ENCODE measurements around the gene ZNF554. TPM values are rescaled to one million over a fixed set of nuclear protein-coding genes. Genes with fewer than 3 reads are reported as not detected.

Gene ZNF554
- total RNA-seq, 1 experiment from 2014 or later: 5.9 TPM

DNA sequence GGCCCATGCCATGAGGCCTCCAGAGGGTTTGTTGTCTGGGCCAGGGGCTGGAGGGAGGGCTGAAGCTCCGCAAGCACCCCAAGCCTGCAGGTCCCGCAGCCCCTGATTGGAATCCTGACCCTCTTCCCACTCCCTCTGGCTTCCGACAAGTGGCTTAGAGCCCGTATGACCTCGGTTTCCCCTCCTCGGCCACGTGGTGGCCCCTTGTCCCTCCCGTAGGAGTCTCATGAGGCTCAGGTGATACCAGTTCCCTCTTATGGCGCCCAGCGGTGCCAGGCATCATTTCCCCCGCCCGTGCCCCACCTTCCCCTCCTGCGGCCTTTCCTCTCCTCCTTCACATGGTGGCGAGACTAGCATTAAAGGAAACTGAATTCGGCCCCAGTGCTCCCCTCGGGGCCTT lies 28.2 kb upstream of the ZNF554 start:
- H3K9ac ChIP-seq (ENCODE audit: extremely low read depth, insufficient read length, low read length): no peak overlapping the region
- no peak overlapping the region for H2BK120ac ChIP-seq (ENCODE audit: low read depth, low read length, poor library complexity, severe bottlenecking)
- H4K5ac ChIP-seq (ENCODE audit: insufficient read length, low read depth, low read length): no peak overlapping the region
- no peak overlapping the region for H3K56ac ChIP-seq (ENCODE audit: insufficient read length, low read depth, low read length)
- Mint-ChIP-seq H3K4me3 (no peak overlapping the region), H3K27ac (no peak overlapping the region), H3K36me3 (ENCODE audit: insufficient read depth in 1 of 3, low read depth in 3 of 3) (peaks cover 43 to 81% (median 78%) of the 10 kb centered on the region in 3 experiments), H3K9me3 (no peaks in the 10 kb centered on the region), H3K4me1 (peaks cover 4 to 11% of the 10 kb centered on the region in 2 experiments; a peak in 3 of 4 replicates), H3K27me3 (ENCODE audit: low read depth) (no peaks in the 10 kb centered on the region)
- no peak overlapping the region for H3K18ac ChIP-seq (ENCODE audit: insufficient read length, low read depth, low read length)
- no peak overlapping the region for H2BK5ac ChIP-seq (ENCODE audit: insufficient read length, low read length)
- H4K8ac ChIP-seq (replicated peaks; ENCODE audit: insufficient read length, low read depth, low read length): no peak overlapping the region
- H2BK20ac ChIP-seq (ENCODE audit: low read depth, low read length, poor library complexity, severe bottlenecking): no peak overlapping the region
- H3K4ac ChIP-seq (ENCODE audit: low read depth, low read length): no peak overlapping the region
- no peaks in the 10 kb centered on the region for H3K27me3 ChIP-seq (ENCODE audit: insufficient read depth, low read length)
- H3K4me2 ChIP-seq (ENCODE audit: insufficient read depth, insufficient read length, low read length): no peak overlapping the region
- no peak overlapping the region for H3K23ac ChIP-seq (ENCODE audit: insufficient read length, low read depth, low read length)
- no peak overlapping the region for H3K14ac ChIP-seq (ENCODE audit: insufficient read depth, low read length)
- H2AK5ac ChIP-seq (ENCODE audit: insufficient read length, low read length): no peak overlapping the region
- H3K23me2 ChIP-seq (ENCODE audit: insufficient read length, low read depth, low read length, poor library complexity, severe bottlenecking): no peaks in the 10 kb centered on the region
- no peaks in the 10 kb centered on the region for H3K4me1 ChIP-seq (ENCODE audit: insufficient read depth, low read length)
- no peak overlapping the region for H2AFZ ChIP-seq (ENCODE audit: low read length)
- WGBS (ENCODE audit: extremely low coverage, insufficient read length, low lambda C conversion rate): no CpG with 5 or more reads among the region's 16 CpGs
- no peak for DNase-seq
- no peak overlapping the region for H2BK15ac ChIP-seq (ENCODE audit: low read depth, low read length)
- H4K20me1 ChIP-seq (ENCODE audit: control insufficient read depth, insufficient read depth, insufficient read length): no peaks in the 10 kb centered on the region
- H3K9me3 ChIP-seq (ENCODE audit: control insufficient read depth, low read depth, low read length): no peaks in the 10 kb centered on the region
- peaks cover 7% of the 10 kb centered on the region; the same call in 1 of the 2 replicates for H3K79me2 ChIP-seq (ENCODE audit: insufficient read depth, low read length)
- H3T11ph ChIP-seq (ENCODE audit: low read length): no peak overlapping the region
- no peak overlapping the region for H4K91ac ChIP-seq (ENCODE audit: insufficient read length, low read depth, low read length)
- TF ChIP-seq, protein P1, sequence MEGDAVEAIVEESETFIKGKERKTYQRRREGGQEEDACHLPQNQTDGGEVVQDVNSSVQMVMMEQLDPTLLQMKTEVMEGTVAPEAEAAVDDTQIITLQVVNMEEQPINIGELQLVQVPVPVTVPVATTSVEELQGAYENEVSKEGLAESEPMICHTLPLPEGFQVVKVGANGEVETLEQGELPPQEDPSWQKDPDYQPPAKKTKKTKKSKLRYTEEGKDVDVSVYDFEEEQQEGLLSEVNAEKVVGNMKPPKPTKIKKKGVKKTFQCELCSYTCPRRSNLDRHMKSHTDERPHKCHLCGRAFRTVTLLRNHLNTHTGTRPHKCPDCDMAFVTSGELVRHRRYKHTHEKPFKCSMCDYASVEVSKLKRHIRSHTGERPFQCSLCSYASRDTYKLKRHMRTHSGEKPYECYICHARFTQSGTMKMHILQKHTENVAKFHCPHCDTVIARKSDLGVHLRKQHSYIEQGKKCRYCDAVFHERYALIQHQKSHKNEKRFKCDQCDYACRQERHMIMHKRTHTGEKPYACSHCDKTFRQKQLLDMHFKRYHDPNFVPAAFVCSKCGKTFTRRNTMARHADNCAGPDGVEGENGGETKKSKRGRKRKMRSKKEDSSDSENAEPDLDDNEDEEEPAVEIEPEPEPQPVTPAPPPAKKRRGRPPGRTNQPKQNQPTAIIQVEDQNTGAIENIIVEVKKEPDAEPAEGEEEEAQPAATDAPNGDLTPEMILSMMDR (conservative IDR thresholded peaks at IDR 0.05): no peak
- peaks cover 9% of the 10 kb centered on the region for H3K79me1 ChIP-seq (ENCODE audit: insufficient read depth, low read depth, low read length, poor library complexity, severe bottlenecking)
- no peak overlapping the region for H2BK12ac ChIP-seq (ENCODE audit: insufficient read length, low read depth, low read length)
- H3K27ac ChIP-seq (ENCODE audit: insufficient read length, low read depth, low read length): no peak overlapping the region
